Measurements from ENCODE around the gene PRMT9. TPM values are rescaled to one million over a fixed set of nuclear protein-coding genes. Genes with fewer than 3 reads are reported as not detected.
A peak's percentile ranks its signal among the peaks of the same experiment; 100 is the strongest.

The PRMT9 gene
- 10 to 100 TPM; 13.9 to 21.3 TPM for total RNA-seq
- total RNA-seq, result 27.1 to 29.3 reads per million in 2 donors

DNA sequence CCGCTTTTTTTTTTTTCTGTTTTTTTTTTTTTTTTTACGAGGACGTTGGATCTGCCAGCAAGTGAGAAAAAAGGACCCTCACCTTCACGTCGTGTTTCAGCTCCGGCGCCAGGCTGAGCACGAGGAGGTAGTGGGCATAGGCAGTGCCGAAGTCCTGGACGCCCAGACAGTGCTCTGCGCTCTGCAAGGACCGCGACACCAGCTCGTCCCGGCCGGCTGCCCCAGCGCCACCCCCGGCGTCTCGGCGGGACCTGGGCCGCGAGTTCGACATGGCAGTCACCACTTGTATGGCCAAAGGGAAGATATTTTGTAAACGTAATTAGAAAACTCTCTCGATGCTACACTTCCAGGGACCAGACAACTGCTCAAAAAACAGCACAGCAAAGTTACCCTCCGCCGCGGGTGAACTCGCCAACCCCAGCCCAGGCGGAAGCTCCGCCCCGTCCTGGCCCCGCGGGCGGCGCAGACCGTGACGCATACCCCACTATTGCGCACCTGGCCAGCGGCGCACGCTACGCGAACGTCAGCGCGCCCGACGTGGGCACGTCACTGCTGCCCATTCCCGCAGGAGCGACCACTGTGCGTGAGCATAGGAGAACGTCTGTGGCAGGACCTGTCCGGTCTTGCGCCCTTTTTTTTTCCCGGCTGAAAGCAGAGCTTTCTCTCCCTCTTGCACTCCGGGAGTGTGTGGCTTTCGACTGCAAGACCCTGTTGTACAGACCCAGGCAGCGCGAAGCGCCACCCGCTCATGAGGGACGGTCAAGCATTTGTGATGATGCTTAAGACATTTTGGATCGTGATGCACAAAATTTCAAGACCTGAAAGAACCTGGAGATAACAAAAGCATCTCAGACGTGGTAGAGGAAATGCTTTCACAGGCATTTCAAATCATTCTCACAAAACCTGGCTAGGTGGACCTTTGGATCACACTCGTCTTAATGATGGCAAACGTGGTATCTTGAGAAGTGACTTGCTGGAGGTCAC lies at the start of gene PRMT9:
PRMT9 (minus strand) TSS at position 447 of the 984 bp plus-strand sequence; CDS start at position 271, 176 bp downstream.
- DNase-seq (peak; percentile 76 to 81 (median 80)), ATAC-seq (peak; percentile 98)
- H3K9me3 ChIP-seq (ENCODE audit: control insufficient read depth, low read length, poor library complexity, severe bottlenecking), result no peaks in the 10 kb centered on the region
- H3K27ac Mint-ChIP-seq, result peak within 1 kb of the TSS; percentile 97
- H3K4me3 Mint-ChIP-seq, result peak within 1 kb of the TSS; percentile 97
- H3K4me1 Mint-ChIP-seq, result peaks cover 23% of the 10 kb centered on the region
- peaks cover 8% of the 10 kb centered on the region for H3K27me3 Mint-ChIP-seq
- H3K36me3 Mint-ChIP-seq (ENCODE audit: low read depth), result peaks cover 4% of the 10 kb centered on the region

DNA sequence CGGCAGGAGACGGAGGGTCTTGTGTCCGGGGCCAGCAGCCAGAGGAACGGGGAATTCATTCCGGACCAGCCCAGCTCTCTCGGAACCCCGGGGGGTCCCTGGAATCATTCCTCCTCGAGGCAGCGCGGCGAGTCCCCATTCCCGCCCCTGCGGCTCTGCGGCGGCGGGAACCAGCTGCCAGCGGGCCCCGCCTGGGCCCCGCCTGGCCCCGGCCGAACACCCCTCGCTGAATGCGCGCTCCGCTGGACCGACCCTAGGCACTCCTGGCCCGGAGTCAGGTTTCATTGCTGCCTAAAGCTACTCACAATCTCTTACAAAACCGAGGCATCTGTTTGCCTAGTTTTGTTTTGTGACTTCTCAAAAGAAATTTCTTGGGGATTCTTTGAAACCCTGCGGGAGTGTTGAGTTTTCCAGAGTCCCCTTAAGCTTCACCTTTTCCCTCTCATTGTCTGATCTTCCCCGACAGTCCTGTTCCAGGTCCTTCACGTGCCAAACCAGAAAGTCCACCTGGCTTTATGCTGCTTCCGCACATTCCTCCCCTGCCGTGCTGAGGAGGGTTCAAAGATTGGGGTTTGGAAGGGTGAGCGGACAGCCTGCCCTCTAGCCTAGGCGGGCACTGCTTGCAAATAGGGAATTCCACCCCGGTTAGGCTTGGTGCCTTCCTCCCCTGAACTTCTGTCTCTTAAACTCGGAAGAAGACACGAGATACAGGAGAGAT lies 48.7 kb upstream of the PRMT9 start:
- H3K4me1 Mint-ChIP-seq, result peaks cover 49% of the 10 kb centered on the region
- ATAC-seq (peak; percentile 10), DNase-seq (peak in 1 of 3 donors; percentile 17)
- no peaks in the 10 kb centered on the region for H3K9me3 ChIP-seq (ENCODE audit: control insufficient read depth, low read length, poor library complexity, severe bottlenecking)
- H3K36me3 Mint-ChIP-seq (ENCODE audit: low read depth), result no peaks in the 10 kb centered on the region
- H3K27ac Mint-ChIP-seq, result peak overlapping the region; percentile 96
- H3K27me3 Mint-ChIP-seq, result no peaks in the 10 kb centered on the region
- peak overlapping the region; percentile 96 for H3K4me3 Mint-ChIP-seq

DNA sequence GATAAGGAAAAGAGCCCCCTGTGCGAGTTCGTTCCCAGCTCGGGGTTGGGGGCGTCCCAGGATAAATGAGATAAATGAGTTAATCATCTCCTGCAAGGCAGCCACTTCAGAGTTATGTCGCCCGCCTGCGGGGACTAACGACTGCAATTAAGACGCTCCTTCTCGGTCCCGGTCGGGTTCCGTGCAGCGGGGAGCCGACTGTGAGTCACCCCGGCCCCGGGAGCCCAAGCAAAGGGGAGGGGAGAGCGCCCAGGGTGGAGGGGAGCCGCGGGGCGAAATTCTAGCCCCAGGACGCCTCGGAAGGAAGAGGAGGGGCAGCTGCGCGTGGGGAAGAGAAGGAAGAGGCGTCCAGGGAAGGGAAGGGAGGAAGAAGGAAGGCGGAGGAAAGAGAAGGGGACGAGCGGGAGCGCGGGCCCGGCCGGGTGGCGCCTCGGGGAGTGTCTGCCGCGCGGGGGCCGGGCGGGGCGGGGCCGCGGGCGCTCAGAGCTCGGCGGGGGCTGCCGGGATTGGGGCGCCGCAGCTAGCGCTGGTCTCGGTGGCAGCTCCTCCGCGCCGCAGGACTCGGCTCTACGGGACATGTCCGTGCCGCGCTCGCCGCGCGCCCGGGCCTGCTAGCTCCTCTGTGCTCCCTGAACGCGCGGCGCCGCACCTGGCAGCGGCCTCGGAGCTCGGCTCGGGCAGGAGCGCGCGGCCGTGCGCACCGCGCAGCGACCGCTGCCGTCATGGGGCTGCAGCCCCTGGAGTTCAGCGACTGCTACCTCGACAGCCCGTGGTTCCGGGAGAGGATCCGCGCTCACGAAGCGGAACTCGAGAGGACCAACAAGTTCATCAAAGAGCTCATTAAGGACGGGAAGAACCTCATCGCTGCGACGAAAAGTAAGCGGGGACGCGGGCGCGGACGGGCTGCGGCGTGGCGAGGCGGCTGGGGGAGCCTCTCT lies 47.9 kb upstream of the PRMT9 start, which contains the start of gene ARHGAP10:
ARHGAP10 (plus strand) TSS at position 509 of the 938 bp plus-strand sequence; CDS start at position 723, 214 bp downstream.
- DNase-seq, result peak; percentile 40 to 63 (median 60)
- H3K4me1 Mint-ChIP-seq, result peaks cover 49% of the 10 kb centered on the region
- no peaks in the 10 kb centered on the region for H3K36me3 Mint-ChIP-seq (ENCODE audit: low read depth)
- H3K27ac Mint-ChIP-seq, result peak within 1 kb of the TSS; percentile 96
- peak; percentile 69 for ATAC-seq
- H3K27me3 Mint-ChIP-seq, result no peaks in the 10 kb centered on the region
- H3K9me3 ChIP-seq (ENCODE audit: control insufficient read depth, low read length, poor library complexity, severe bottlenecking), result no peaks in the 10 kb centered on the region
- H3K4me3 Mint-ChIP-seq, result peak within 1 kb of the TSS; percentile 96

DNA sequence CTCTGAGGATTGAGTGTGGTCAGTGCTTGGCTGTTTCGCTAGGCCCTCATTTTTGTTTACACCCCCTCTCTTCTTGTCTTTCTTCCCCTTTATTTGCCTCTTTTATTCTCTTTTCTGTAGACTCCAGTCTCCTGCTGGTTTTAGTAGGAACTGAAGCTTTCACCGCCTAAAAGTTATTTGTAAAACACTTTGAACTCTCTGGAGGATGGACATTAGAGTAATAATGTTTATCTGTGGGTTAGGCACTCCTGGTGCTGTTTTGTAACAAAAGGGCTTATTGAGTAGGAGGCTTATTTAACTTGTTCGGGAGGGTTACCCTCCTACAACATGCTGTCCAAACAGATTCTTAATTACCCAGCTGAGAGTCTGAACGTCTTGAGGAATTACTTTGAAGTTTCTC lies 46.4 kb upstream of the PRMT9 start:
- Mint-ChIP-seq H3K27ac (peak overlapping the region; percentile 96), H3K4me3 (no peak overlapping the region), H3K27me3 (no peaks in the 10 kb centered on the region), H3K36me3 (ENCODE audit: low read depth) (no peaks in the 10 kb centered on the region), H3K4me1 (peaks cover 37% of the 10 kb centered on the region)
- DNase-seq, result no peak
- no peak for ATAC-seq
- H3K9me3 ChIP-seq (ENCODE audit: control insufficient read depth, low read length, poor library complexity, severe bottlenecking), result no peaks in the 10 kb centered on the region

DNA sequence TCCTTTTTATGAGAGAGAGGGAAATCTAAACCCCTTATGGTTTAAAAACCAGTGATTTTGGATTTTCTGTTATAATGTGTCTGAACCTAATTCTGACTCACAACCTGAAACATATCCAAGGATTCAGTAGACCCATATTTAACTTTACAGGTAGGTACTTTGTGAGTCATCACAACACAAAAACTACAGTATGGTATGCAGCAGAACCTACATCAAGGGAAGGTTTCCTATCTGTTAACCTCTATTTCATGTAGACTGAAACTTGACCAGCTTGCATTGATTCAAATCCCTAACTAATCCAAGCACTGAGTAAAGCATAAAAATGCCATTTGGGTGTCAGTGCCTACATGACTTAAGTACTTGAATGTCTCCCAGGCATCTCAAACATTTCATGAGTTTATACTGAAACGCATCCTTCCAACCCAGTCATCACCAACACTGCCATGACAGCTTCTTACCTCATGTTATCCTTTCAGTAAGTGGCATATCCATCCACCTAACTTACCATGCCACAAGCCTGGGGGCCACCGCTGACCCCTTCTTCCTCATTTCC lies 43.6 kb upstream of the PRMT9 start:
- H3K36me3 Mint-ChIP-seq (ENCODE audit: low read depth), result no peaks in the 10 kb centered on the region
- no peaks in the 10 kb centered on the region for H3K9me3 ChIP-seq (ENCODE audit: control insufficient read depth, low read length, poor library complexity, severe bottlenecking)
- H3K4me3 Mint-ChIP-seq, result no peak overlapping the region
- H3K27me3 Mint-ChIP-seq, result no peaks in the 10 kb centered on the region
- H3K27ac Mint-ChIP-seq, result no peak overlapping the region
- DNase-seq, result no peak
- no peak for ATAC-seq
- peaks cover 16% of the 10 kb centered on the region for H3K4me1 Mint-ChIP-seq

DNA sequence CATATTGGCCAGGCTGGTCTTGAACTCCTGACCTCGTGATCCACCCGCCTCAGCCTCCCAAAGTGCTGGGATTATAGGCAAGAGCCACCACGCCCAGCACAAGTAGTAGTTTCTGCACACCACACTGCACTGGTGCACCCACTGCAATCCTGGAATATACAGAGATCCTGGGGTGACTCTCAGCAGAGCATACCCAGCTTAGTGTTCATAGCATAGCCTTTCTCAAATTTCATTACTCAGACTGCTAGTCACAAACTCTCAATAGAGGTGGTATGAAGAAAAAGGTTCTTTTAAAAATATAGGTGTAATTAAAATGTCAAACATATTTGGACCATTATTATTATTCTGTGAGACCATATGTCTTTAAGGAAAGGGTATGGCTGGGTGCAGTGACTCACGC lies 41.7 kb upstream of the PRMT9 start:
- no peaks in the 10 kb centered on the region for H3K36me3 Mint-ChIP-seq (ENCODE audit: low read depth)
- no peak overlapping the region for H3K27ac Mint-ChIP-seq
- no peak for DNase-seq
- peaks cover 15% of the 10 kb centered on the region for H3K4me1 Mint-ChIP-seq
- no peaks in the 10 kb centered on the region for H3K27me3 Mint-ChIP-seq
- no peaks in the 10 kb centered on the region for H3K9me3 ChIP-seq (ENCODE audit: control insufficient read depth, low read length, poor library complexity, severe bottlenecking)
- no peak for ATAC-seq
- no peak overlapping the region for H3K4me3 Mint-ChIP-seq

DNA sequence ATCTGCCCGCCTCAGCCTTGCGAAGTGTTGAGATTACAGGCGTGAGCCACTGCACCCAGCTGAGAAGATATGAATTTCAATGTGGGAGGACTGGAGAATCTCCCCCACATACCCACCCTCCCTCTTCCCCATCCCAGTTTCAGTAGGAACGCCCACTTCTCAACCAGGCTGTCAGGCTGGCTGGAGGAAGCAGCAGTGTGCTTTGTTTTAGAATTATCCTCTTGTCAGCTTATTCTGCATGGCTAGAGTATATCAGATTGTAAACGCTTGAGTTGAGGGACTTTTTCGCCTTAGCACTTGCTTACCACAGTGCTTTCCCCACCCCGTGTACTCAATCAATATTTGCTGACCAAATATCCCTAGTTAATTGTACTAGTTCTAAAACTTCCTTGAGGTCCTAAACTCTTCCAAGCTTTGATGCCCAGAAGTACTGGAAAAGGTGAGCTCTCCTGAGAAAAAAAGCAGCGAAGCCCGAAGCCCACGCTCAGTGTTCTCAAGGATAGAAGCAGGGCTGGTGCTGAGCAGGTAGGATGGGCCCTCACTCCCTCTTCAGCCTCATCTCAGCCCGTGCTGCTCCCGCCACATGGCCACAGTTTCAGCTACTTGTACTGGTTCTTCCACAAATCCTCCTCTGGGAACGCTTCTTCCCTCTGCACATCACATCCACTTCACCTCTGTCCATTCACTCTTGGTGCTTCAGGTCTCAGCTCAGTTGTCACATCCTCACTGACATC lies 40.7 kb upstream of the PRMT9 start:
- Mint-ChIP-seq H3K27ac (no peak overlapping the region), H3K36me3 (ENCODE audit: low read depth) (no peaks in the 10 kb centered on the region), H3K4me3 (no peak overlapping the region), H3K4me1 (peaks cover 12% of the 10 kb centered on the region), H3K27me3 (no peaks in the 10 kb centered on the region)
- no peaks in the 10 kb centered on the region for H3K9me3 ChIP-seq (ENCODE audit: control insufficient read depth, low read length, poor library complexity, severe bottlenecking)
- no peak for DNase-seq
- no peak for ATAC-seq

DNA sequence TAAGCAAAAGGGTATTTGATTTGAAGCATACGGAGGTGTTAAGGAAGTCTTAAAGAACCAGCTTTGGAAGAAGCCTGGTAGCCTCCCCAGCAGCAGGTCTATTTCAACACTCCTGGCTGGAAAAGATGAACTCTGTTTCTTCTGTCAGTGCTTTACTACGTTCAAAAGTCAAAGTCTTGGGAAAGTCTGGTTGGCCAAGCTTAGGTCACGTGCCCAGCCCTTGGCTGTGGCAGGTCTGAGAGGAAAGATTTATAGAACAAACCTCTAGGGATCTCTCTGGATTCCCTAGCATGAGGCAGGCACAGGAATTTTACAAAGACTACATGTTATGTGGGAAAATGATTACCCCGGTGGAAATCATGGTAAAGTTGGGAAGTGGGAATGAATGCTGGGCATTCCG lies 39.4 kb upstream of the PRMT9 start:
- H3K9me3 ChIP-seq (ENCODE audit: control insufficient read depth, low read length, poor library complexity, severe bottlenecking), result no peaks in the 10 kb centered on the region
- no peak for ATAC-seq
- Mint-ChIP-seq H3K36me3 (ENCODE audit: low read depth) (no peaks in the 10 kb centered on the region), H3K4me3 (no peak overlapping the region), H3K4me1 (peaks cover 6% of the 10 kb centered on the region), H3K27me3 (no peaks in the 10 kb centered on the region), H3K27ac (no peak overlapping the region)
- no peak for DNase-seq

DNA sequence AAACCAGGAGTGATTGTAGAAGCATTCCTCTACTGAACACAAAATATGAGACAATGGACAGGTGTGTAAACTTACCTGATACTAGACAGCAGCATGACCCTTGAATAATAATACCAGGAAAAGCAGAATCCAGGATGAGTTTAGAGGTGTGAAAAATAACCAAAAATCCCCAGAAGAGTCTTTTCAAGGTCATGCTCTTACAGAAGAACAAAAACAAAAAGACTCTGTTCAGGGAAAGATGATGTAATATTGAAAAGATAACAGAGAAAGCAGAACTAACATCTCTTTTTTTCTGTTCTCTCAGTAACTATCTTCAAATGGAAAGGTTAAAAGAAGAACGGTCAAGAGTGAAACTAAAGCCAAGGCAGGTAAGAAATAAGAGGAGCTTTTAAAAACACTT lies 33.9 kb upstream of the PRMT9 start:
- H3K4me3 Mint-ChIP-seq, result no peak overlapping the region
- DNase-seq, result no peak

DNA sequence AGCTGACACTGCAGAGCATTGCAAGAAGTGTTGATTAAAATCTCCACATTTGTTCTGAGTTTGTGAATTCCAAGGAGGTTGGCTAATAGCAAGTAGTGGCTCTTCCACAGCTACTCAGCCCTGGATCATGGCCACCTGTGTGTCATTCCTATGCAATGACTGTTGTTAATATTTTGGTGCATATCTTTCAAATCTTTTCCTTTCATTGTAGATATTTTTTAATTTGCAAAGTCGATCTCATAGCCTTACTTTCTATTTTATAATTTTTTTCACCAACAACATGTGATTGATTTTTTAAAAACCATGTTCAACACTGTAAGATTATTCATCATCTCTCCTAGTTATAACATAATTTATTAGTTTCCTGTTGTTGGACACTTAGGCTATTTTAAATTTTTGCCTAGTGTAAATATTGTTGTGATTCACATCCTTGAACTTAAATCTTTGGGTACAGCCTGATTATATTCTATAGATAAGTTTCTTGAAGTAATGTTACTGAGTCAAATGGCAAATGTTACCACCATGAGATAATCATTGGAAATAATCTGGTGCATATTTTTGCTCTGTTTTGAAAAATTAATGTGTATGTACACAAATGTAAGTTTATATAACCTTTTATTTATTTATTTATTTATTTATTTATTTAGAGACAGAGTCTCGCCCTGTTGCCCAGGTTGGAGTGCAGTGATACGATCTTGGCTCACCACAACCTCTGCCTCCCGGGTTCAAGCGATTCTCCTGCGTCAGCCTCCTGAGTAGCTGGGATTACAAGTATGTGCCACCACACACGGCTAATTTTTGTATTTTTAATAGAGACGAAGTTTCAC lies 30.8 kb upstream of the PRMT9 start:
- DNase-seq (no peak), ATAC-seq (no peak)
- Mint-ChIP-seq H3K36me3 (ENCODE audit: low read depth) (peaks cover 3% of the 10 kb centered on the region), H3K27ac (no peak overlapping the region), H3K4me3 (no peak overlapping the region), H3K4me1 (peaks cover 7% of the 10 kb centered on the region), H3K27me3 (peaks cover 21% of the 10 kb centered on the region)
- H3K9me3 ChIP-seq (ENCODE audit: control insufficient read depth, low read length, poor library complexity, severe bottlenecking), result no peaks in the 10 kb centered on the region

More for the DNA sequence above, 33.9 kb upstream of the PRMT9 start:
- H3K9me3 ChIP-seq (ENCODE audit: control insufficient read depth, low read length, poor library complexity, severe bottlenecking), result no peaks in the 10 kb centered on the region
- Mint-ChIP-seq H3K27me3 (peaks cover 21% of the 10 kb centered on the region), H3K36me3 (ENCODE audit: low read depth) (peaks cover 3% of the 10 kb centered on the region), H3K4me1 (peaks cover 7% of the 10 kb centered on the region), H3K27ac (no peak overlapping the region)
- no peak for ATAC-seq

DNA sequence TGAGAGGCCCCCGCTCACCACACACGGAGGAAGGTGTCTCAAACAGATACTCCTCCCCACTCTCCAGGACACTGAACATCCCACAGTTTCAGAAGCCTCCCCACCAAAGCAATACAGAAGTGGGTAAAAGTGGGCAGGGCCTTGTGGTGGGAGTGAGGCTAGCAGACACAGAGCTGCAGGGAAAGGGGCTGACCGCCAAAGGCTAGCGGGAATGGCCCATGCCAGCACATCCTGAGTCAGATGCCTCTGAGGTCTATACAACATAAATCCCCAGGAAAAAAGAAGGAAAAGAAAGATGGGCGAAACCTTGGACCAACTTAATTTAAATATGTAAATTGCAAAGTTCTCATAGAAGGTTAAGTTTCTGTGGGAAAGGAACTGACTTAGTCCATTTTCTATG lies 26.0 kb upstream of the PRMT9 start:
- H3K4me1 Mint-ChIP-seq, result peaks cover 8% of the 10 kb centered on the region
- no peaks in the 10 kb centered on the region for H3K36me3 Mint-ChIP-seq (ENCODE audit: low read depth)
- H3K27ac Mint-ChIP-seq, result no peak overlapping the region
- DNase-seq (no peak), ATAC-seq (no peak)
- no peaks in the 10 kb centered on the region for H3K9me3 ChIP-seq (ENCODE audit: control insufficient read depth, low read length, poor library complexity, severe bottlenecking)
- no peaks in the 10 kb centered on the region for H3K27me3 Mint-ChIP-seq
- H3K4me3 Mint-ChIP-seq, result no peak overlapping the region
